Epithelial cell of proximal tubule (primary cell): ENCODE measurements around the gene TLCD2. TPM values are rescaled to one million over a fixed set of nuclear protein-coding genes. Genes with fewer than 3 reads are reported as not detected.

Experiments
- DNase-seq: peaks from one replicate; pipeline ENCODE4 v3.0.0-alpha.2; 2011; ENCODE audit warnings: low read depth
- H3K4me3 ChIP-seq: 2 replicates; pipeline ENCODE4 v1.5.1; 2011; ENCODE audit warnings: low read depth, mild to moderate bottlenecking, low read length
- CTCF ChIP-seq: conservative IDR thresholded peaks from 2 replicates; pipeline ENCODE4 v1.5.1; 2012; ENCODE audit warnings: low read depth, mild to moderate bottlenecking, low read length
- total RNA-seq: library from RNA; depleted of rRNA; stranded (reverse); fragments of >200 nt; gene quantifications from 2 replicates; pipeline ENCODE4 v1.2.3, GENCODE V29; 2015

Gene TLCD2
- total RNA-seq, result 1.4 and 1.6 TPM in 2 replicates

- DNase-seq, result no peak
- peak within 1 kb of the TSS; percentile 80 for H3K4me3 ChIP-seq
- no peak for TF ChIP-seq CTCF
Observed at GRCh38 chr17:1709971-1710806, at the start of gene TLCD2. TLCD2 (minus strand) TSS chr17:1710377; CDS start chr17:1710242, 135 bp downstream.

GRCh38 chr17:1759529-1759928 is 49.4 kb upstream of the TLCD2 start:
- DNase-seq, result no peak
- no peak for TF ChIP-seq CTCF
- H3K4me3 ChIP-seq, result no peak overlapping the region

- DNase-seq, result no peak
- TF ChIP-seq CTCF, result no peak
- H3K4me3 ChIP-seq, result no peak overlapping the region
Observed at GRCh38 chr17:1758807-1759206, 48.6 kb upstream of the TLCD2 start.

GRCh38 chr17:1755827-1756262 is 45.7 kb upstream of the TLCD2 start:
- no peak overlapping the region for H3K4me3 ChIP-seq
- TF ChIP-seq CTCF, result no peak
- DNase-seq, result no peak

- TF ChIP-seq CTCF, result no peak
- DNase-seq, result no peak
- no peak overlapping the region for H3K4me3 ChIP-seq
Observed at GRCh38 chr17:1755252-1755826, 45.2 kb upstream of the TLCD2 start.

GRCh38 chr17:1754430-1755112 is 44.4 kb upstream of the TLCD2 start:
- TF ChIP-seq CTCF, result no peak
- no peak overlapping the region for H3K4me3 ChIP-seq
- no peak for DNase-seq
